ENCODE measurements around the gene NCKAP5. TPM values are rescaled to one million over a fixed set of nuclear protein-coding genes. Genes with fewer than 3 reads are reported as not detected.

NCKAP5 gene
- total and polyA plus RNA-seq, 2 of the 13 experiments (the other 11 are each of a cell fraction or from before 2014, with no cell fraction given): 0.01 TPM; not detected in 1

- TF ChIP-seq ZNF883 (CRISPR knock-in tag; IDR thresholded peaks at IDR 0.05; ENCODE audit: not compliant biosample characterization) (no peak), CSRNP1 (CRISPR knock-in tag; IDR thresholded peaks at IDR 0.05) (no peak), MYC (CRISPR knock-in tag; IDR thresholded peaks at IDR 0.05; ENCODE audit: borderline replicate concordance) (no peak), TOPORS (CRISPR knock-in tag; IDR thresholded peaks at IDR 0.05) (no peak), ZFP82 (CRISPR knock-in tag; IDR thresholded peaks at IDR 0.05; ENCODE audit: borderline replicate concordance) (no peak), JARID2 (CRISPR knock-in tag; IDR thresholded peaks at IDR 0.05; ENCODE audit: insufficient replicate concordance) (no peak), NR3C1 (CRISPR knock-in tag; IDR thresholded peaks at IDR 0.05) (no peak), ZKSCAN8 (CRISPR knock-in tag; IDR thresholded peaks at IDR 0.05; ENCODE audit: borderline replicate concordance) (no peak), NKX3-1 (CRISPR knock-in tag; IDR thresholded peaks at IDR 0.05) (no peak)
- TF ChIP-seq, protein P1, sequence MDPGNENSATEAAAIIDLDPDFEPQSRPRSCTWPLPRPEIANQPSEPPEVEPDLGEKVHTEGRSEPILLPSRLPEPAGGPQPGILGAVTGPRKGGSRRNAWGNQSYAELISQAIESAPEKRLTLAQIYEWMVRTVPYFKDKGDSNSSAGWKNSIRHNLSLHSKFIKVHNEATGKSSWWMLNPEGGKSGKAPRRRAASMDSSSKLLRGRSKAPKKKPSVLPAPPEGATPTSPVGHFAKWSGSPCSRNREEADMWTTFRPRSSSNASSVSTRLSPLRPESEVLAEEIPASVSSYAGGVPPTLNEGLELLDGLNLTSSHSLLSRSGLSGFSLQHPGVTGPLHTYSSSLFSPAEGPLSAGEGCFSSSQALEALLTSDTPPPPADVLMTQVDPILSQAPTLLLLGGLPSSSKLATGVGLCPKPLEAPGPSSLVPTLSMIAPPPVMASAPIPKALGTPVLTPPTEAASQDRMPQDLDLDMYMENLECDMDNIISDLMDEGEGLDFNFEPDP (CRISPR knock-in tag; conservative IDR thresholded peaks at IDR 0.05): no peak
- TF ChIP-seq, protein P2, sequence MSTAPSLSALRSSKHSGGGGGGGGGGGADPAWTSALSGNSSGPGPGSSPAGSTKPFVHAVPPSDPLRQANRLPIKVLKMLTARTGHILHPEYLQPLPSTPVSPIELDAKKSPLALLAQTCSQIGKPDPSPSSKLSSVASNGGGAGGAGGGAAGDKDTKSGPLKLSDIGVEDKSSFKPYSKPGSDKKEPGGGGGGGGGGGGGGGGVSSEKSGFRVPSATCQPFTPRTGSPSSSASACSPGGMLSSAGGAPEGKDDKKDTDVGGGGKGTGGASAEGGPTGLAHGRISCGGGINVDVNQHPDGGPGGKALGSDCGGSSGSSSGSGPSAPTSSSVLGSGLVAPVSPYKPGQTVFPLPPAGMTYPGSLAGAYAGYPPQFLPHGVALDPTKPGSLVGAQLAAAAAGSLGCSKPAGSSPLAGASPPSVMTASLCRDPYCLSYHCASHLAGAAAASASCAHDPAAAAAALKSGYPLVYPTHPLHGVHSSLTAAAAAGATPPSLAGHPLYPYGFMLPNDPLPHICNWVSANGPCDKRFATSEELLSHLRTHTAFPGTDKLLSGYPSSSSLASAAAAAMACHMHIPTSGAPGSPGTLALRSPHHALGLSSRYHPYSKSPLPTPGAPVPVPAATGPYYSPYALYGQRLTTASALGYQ (CRISPR knock-in tag; IDR thresholded peaks at IDR 0.05): no peak
- TF ChIP-seq, protein P3, sequence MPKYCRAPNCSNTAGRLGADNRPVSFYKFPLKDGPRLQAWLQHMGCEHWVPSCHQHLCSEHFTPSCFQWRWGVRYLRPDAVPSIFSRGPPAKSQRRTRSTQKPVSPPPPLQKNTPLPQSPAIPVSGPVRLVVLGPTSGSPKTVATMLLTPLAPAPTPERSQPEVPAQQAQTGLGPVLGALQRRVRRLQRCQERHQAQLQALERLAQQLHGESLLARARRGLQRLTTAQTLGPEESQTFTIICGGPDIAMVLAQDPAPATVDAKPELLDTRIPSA (CRISPR knock-in tag; IDR thresholded peaks at IDR 0.05; ENCODE audit: borderline replicate concordance): no peak
- BruUV-seq (replicated peaks): no TSS peak
These were observed 112.1 kb downstream of the NCKAP5 start for GRCh38 chr2:133456156-133456555.

More at GRCh38 chr2:133456156-133456555, 112.1 kb downstream of the NCKAP5 start:
- ATAC-seq (no peak), DNase-seq (ENCODE audit: low spot score) (no peak), FAIRE-seq (no peak)
- 10% methylated on average over 5 of the region's 5 CpGs for WGBS (ENCODE audit: low lambda C conversion rate)
- ChIA-PET CTCF (ENCODE audit: low intra/inter-chr PET ratio, low total read pairs) (no interaction called here), POLR2A (no interaction called here)
- Histone ChIP-seq H3K4me2 (ENCODE audit: low read depth, low read length) (no peak overlapping the region), H4K20me1 (ENCODE audit: insufficient read depth, low read length) (no peaks in the 10 kb centered on the region), H3K27ac (ENCODE audit: extremely low read length, insufficient read depth, low read length) (no peak overlapping the region), H3K27me3 (ENCODE audit: control insufficient read depth in 1 of 2, insufficient read depth in 2 of 2, low read length in 2 of 2) (no peaks in the 10 kb centered on the region), H3K79me2 (ENCODE audit: insufficient read depth, low read length) (no peaks in the 10 kb centered on the region), H3K9me3 (ENCODE audit: low read length) (no peaks in the 10 kb centered on the region), H3K36me3 (replicated peaks in 1 of 2; ENCODE audit: control insufficient read depth in 1 of 2, insufficient read depth in 2 of 2, low read length in 2 of 2) (no peaks in the 10 kb centered on the region), H3K9ac (ENCODE audit: insufficient read depth, low read depth, low read length) (no peak overlapping the region), H3K4me1 (ENCODE audit: insufficient read depth, low read length) (no peaks in the 10 kb centered on the region), H3K4me3 (replicated peaks in 1 of 3; ENCODE audit: insufficient read depth in 1 of 3, low read depth in 2 of 3, low read length in 3 of 3) (no peak overlapping the region), H2AFZ (ENCODE audit: low read length) (no peak overlapping the region)
- intact Hi-C loops (cut with micrococcal nuclease; ENCODE audit: unreplicated experiment): no loop called here
- in situ Hi-C loops (cut with HindIII; ENCODE audit: extremely low pct_ligation_motif_present, low pct_unique_long_range_greater_than_20kb): no loop called here

Data from HepG2 (cell line).